Colon (tissue), 2 donors: ENCODE data around the gene BABAM2.
"Not testable (repeated sequence)": the region's sequence is repeated elsewhere in the genome, so short reads cannot be mapped to it uniquely, and the experiment has no call there.

Experiments used
- FAIRE-seq: peaks from 2 replicates; lab custom pipeline; 2012; peaks lifted over from hg19 to GRCh38; lab: Jason Lieb, UNC
- donor health status: control.
- donor health status: control.

The BABAM2 gene

DNA sequence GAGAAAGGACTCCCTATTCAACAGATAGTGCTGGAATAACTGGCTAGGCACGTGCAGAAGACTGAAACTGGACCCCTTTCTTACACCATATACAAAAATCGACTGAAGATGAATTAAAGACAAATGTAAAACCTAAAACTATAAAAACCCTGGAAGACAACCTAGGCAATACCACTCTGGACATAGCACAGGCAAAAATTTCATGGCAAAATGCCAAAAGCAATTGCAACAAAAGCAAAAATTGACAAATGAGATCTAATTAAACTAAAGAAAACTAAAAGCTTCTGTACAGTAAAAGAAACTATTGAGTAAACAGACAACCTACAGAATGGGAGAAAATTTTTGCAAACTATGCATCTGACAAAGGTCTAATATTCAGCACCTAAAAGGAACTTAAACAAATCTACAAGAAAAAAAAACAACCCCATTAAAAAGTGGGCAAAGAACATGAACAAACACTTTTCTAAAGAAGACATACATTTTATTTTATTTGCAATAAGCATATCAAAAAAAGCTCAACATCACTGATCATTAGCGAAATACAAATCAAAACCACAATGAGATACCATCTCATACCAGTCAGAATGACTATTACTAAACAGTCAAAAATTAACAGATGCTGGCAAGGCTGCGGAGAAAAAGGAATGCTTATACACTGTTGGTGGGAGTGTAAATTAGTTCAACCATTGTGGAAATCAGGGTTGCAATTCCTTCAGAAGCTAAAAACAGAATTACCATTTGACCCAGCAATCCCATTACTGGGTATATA lies 8.5 kb upstream of the BABAM2 start:
- FAIRE-seq: not testable (repeated sequence)

DNA sequence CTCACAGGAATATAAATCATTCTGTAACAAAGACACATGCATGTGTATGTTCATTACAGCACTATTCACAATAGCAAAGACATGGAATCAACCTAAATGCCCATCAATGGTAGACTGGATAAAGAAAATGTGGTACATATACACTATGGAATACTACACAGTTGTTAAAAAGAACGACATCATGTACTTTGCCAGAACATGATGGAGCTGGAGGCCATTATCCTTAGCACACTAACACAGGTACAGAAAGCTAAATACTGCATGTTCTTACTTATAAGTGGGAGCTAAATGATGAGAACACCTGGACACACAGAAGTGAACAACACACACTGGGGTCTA lies 8.0 kb upstream of the BABAM2 start:
- FAIRE-seq: not testable (repeated sequence)

DNA sequence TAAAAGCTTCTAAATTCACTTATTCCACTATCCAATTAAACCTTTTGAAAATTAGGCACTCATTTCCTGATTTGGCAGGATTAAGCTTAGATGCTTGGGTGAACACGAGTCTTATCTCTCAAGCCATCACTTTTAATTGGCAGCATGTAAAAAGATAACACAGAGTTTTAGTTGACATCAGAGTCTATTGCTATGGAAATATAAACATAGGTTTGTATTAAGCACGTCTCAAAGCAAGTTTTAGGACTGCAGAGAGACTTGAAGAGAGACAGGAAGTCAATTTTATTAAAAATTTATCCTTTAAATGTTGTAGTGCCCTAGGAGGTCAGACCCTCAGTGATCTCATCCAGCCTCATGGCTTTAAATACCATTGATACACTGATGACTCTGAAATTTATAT lies 5.9 kb upstream of the BABAM2 start:
- no peak for FAIRE-seq

DNA sequence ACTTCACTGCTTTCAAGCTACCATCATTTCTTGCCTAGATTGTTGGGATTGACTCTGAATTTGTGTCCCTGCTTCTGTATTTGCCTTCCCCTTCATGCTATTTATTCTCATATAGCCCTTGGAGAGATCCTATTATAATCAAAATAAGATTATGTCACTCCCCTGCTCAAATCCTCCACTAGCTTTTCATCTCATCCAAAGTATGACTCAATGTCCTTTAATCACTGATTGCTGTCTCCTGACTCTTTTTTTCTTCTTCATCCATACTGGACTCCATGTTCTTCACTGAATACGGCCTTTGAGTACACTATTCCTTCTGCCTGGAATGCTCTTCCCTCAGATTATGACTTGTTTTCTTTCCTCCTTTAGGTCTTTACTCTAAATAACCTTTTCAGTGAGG lies 5.3 kb upstream of the BABAM2 start:
- FAIRE-seq: no peak

DNA sequence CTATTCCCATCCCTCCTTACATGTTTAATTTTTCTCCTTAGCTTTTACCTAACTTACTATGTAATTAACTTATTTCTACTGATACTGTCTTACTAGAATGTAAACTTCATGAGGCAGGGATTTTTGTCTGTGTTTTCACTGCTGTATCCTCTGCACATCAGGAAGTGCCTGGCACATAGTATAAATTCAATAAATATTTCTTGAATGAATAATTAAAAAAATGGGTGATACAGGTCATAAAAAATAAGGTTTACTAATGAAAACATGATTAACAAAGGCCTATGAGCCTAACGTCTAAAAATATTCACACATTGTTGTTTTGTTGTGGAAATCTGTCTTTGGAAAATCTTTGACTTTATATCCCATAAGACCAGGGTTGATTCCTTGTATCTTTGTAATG lies 4.9 kb upstream of the BABAM2 start:
- no peak for FAIRE-seq

DNA sequence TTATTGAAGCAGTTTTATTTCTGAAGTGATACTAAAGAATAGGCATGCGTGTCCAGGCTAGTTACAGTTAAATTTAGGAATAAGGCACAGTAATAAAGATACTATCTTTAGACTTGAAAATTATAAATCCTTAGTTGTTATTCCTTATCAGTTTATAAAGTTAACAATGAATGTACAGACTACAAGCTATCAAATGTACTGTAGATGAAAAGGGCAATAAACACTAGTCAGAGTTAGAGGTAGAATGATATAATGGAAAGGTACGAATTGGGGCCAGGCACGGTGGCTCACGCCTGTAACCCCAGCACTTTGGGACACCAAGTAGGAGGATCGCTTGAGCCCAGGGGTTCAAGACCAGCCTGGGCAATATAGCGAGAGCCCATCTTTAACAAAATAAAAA lies 4.2 kb upstream of the BABAM2 start:
- FAIRE-seq: no peak

DNA sequence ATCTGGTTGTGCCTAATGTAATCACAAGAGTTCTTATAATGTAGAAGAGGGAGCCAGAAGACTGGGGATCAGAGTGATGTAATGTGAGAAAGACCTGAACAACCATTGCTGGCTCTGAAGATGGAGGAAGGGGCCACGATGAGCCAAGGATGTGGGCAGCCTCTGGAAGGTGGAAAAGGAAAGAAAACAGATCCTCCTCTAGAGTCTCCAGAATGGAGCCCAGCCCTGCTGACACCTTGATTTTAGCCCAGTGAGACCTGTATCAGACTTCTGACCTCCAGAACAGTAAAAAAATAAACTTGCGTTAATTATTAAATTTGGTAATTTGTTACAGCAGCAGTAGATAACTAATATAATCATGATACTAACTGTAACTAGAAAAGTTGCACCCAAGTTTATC lies 3.4 kb upstream of the BABAM2 start:
- FAIRE-seq: no peak

DNA sequence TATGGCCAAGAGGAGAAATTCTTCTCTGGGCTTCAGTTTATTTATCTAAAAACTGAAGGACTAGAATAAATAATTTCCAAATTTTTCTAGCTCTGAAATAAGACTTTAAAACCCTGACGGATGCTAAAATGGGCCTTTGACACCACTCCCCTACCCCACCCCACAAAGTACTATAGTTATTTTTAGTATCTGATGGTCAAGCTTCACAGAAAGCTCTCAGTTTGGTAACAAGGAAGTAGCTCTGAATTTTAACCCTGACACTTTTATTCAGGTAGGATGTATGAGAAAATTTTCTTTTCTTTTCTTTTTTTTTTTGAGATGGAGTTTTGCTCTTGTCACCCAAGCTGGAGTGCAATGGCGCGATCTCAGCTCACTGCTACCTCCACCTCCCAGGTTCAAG lies 2.7 kb upstream of the BABAM2 start:
- no peak for FAIRE-seq

DNA sequence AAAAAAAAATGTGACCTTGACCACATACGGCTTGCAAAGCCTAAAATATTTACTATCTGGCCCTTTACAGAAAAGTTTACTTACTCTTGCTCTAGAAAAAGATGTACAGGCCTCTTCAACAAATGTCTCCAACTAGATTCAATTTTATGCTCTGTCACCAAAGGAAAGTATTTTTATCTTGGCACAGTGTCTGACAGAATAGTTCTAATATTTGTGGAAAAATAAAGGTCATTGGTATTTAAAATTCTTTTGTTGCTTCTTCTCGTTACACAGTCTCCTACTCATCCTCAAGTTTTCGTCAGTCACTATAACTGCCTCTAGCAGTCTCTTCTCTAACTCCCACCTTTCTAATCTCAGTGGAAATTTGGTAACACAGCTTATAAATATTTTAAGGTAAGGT lies 1.7 kb upstream of the BABAM2 start:
- no peak for FAIRE-seq

DNA sequence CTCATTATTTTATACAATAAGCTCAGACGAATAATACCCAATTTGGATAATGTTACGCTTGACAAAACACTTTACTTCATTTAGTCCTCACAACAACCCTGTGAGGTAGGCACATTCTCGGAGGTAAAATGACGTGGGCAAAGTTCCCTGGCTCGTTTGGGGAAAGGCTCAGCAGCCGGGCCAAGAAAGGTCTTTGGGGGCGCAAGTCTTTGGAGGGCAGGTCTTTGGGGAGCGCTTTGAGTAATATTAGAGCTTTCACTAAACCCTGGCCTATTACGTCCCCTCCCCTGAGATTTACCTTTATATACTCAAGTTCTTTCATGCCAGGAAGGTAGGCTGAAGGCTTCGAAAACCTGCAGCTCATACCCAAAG lies 769 bp upstream of the BABAM2 start:
- no peak for FAIRE-seq

DNA sequence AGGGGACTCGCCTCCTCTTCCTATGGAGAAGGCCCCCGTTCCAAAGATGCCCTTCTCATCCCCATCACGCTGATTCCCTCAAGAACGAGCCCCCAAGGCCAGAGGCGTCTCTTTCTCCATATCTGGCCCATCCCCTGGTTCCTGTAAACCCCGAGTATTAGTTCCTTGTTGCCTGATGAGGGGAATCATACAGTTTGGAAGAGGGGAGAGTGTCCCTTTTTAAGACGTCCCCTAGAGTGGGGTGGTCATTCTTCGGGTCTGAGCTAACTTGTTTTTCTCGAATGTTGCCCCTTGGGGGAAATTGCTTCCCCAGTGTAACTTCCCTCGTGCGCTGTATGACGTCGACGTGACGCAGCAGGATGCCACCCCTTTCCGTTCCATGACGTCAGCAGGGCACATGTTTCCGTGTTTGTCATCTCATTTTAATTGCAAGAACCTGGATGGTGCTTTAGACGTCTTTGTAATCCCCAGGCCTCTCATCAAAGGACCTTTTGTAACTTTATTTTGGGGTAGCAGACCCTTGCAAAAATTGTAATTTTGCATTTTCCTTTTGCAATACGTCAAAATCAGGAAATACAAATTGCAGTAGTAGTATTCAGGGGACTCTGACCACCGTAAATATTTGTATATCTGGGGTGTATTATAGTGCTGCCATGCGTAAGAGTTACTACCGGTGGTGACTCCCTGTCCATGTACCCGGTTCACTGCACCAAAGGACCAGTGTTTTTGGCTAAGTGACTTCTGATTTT lies 569 bp downstream of the BABAM2 start:
- no peak for FAIRE-seq

DNA sequence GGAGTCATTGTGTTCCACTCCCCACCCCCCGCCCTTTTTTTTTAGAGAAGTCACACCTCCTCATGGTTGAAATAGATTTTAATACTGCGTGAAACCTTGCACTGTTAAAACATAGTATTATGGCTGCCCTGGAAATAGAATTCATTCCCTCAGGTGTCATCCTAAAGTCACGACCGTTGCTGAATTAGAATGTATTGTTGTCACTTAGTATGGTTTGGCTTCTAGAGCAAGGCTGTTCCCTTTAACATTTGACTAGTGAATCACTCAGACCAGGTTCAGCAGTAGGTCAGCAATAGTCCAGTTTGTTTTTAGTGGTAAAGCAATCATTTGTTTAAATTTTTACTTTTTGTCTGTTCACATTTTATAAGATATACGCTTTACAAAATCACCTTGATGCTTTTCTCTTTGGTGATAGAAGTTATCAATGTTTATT lies 1.2 kb downstream of the BABAM2 start:
- FAIRE-seq: no peak

DNA sequence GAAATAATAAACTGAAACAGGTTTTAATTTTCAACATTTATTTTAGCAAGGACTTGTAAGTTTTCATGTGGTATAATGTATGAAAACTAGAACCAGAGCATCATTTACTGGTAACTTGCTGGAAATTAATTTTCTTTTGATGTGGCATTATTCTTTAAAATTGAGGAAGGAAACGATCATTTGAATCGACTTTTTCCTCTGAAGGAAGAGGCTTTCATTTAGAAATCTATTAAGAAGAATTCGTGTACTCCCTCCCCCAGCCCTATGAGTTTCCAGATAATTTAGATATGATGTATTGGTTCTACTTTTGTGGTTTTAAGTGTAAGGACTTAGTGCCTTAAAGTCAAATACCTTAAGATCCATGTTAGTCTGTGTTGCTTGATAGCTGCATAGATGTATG lies 2.5 kb downstream of the BABAM2 start:
- no peak for FAIRE-seq

DNA sequence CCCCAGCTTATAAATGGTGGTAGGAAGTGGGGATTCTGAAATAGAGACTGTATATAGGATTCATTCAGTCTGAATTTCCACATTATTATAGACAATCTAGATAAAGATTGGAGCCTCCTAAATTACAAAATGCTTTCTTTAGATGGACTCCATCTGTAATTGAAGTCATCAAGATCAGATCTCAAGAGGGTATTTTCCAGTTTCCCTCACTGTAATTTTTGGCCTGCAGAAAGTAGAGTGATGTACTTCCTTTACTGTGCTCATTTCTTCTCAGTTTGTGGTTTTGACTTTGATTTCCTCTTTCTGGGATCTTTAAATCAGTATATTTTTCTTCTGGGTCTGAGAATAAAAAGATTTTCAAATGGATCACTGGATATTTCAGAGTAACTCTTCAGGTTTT lies 7.2 kb downstream of the BABAM2 start:
- no peak for FAIRE-seq

DNA sequence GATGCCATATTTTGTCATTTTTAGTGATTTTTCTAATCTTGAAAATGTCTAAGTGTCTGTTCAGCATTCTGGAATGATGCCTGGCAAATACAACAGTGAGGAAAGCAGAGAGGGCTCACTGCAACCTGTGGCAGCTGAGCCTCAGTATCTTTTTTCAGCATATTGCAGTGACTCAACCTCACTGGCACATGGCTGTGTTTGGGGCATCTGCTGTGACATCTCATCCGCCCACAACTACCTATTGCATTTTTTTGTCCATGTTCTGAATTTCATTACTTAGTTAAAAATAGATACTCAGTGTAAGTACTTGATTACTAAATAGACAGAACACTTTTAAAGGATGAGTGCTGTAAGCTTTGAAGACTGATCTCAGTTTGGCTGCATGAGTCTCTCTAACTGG lies 10.7 kb downstream of the BABAM2 start:
- no peak for FAIRE-seq

DNA sequence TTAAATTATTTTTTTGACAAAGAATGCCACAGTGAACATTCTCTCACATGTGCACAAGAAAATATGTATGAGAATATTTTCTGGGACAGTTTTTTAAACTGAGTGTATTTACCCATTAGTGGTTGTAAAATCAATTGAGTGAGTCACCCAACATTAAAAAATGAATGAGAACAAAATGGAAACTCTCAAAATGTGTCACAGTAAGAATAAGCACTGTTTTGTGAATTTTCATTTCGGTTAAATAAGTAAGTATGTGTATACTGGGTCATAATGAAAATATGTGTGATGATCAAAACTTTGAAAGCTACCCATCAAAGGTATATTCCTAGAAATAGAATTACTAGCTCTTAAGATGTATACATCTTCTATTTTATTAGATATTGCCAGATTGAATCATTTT lies 11.6 kb downstream of the BABAM2 start:
- peak; percentile 18 for FAIRE-seq

DNA sequence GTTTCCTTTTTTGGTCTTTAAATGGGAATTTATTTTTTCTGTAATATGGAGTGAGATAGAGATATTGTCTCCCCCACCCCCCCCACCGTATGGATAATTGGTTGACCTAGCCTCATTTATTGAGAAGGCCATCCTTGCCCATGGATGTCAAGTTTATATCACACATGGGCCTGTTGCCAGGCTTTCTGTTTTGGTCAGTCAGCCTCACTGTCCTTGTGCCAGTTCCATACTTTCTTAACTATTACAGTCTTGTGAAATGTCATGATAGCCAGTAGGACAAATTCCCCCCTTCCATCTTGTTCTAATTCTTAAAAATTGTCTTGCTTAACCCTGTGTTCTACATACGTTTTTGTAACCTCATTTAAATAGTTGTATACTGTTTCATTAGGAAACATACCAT lies 12.5 kb downstream of the BABAM2 start:
- no peak for FAIRE-seq

DNA sequence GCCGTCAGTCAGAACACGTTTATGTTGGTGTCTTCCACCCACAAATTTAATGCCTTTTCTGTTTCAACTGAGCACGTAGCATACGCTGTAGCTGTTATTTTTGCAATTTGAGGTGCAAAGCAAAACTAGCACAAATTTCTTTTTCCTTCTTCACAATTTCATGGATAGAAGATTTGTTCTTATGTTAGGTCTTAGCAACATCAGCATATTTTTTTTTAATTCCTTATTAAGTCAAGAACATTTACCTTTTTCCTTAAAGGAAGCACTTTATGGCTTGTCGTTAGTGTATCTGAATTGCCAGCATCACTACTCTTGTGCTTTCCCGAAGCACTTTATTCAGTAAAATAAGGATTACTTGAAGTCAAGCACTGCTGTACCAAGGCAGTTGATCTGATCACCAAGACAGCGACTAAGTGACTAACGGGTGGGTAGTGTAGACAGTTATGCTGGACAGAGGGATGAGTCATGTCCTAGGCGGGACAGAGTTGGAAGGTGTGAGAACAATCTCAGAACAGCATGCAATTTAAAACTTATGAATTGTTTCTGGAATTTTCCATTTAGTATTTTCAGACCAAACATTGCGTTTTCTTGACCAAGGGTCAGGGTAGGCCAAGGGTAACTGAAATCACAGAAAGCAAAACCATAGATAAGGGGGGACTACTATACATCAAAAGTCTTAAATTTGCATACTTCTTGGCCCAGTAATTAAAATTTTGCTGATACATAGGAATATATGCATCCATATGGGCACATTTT lies 13.3 kb downstream of the BABAM2 start:
- FAIRE-seq: no peak

DNA sequence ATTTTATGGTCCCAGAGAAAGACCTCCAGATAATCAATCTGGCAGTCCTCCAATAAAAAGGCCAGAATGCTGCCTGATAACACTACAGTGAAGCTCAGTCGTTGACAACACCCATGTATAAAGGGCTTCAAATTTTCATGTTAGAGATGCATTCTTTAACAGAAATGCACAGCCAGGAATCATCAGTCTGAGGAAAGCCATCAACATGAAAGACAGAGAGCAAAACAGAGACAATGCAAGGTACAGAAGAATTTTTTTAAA lies 13.8 kb downstream of the BABAM2 start:
- no peak for FAIRE-seq

DNA sequence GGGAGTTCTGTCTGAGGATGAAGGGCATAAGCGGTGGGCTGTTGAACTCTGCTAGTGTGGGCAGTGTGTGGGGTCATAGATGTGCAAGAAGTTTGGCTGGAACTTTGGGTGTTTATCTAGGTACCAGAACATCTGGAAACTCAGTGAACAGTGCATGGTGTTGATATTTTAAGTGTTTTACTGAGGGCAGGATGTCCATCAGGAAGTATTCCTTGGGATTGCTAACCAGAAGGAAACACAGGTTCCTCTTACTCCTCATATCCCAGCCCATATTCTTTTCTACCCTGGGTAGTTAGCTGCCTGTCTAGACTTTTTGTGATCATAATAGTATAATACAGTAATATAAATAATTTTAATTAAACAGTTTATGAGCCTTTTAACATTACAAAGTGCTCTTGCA lies 15.5 kb downstream of the BABAM2 start:
- no peak for FAIRE-seq

DNA sequence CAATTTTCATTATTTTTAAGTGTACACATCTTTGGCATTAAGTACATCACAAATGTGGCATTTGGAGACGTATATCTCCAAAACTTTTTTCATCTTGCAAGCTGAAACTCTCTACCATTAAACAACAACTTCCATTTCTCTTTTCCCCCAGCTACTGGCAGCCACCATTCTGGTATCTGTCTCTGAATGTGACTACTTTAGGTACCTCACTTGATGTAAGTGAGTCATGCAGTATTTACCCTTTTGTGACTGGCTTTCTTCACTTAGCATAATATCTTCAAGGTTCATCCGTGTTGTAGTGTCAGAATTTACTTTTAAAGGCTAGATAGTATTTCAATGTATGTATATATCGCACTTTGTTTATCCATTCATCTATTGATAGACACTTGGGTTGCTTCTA lies 17.0 kb downstream of the BABAM2 start:
- no peak for FAIRE-seq

DNA sequence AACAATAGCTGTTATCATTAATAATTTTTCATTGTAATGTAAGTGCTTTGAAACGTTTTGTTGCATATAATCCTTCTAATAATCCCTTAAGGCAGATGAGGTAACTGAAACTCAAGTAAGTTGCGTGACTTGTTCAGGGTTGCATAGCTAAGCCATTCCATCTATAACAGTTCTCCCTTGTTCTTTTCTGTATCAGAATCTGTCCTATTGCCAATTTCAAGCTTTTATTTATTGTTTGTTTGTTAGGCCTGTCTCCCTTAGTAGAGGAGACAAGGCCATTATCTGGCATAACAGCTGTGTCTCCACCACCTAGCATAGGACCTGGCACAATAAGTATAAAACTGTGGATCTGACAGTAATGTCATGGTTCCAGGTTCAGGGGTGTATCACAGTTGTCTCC lies 19.4 kb downstream of the BABAM2 start:
- no peak for FAIRE-seq

DNA sequence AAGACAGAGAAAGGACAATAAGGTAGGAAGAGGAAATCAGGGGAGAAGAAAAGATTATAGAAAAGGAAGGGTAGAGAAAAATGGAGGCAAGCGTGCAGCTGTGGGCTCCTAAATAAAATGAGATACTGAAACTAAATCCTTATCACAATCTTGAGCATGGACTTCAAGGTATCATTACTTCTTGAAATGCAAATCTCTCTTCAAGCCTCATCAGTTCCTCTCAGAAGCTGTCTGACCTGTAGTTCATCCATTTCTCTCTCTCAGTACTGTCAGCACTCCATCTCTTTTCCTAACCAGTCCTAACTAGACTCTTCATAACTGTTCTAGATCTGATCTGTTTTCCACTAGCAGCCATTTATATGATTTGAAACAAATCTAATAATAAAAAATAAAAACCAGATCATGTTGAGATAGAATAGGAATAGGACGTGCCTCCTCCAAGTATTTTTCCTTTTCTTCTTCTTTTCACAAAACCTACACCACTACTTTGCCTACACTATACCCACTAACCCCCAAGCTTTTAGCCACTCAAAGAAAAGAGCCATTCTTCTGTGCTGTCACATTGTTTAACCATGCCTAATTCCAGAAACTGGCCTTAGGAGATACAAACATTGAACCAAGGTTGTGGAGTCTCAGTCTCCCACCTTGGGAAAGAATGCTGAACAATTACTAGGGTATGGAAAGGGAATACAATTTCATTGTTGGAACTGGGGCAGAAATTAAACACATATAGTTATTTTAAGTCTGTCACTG lies 21.1 kb downstream of the BABAM2 start:
- no peak for FAIRE-seq
